Raji (cell line): ENCODE results near the gene CCDC138.

Experiments used
- POLR2A ChIP-seq: IDR thresholded peaks from 2 replicates; pipeline ENCODE4 v1.6.1; 2011; ENCODE audit warnings: low read depth, low read length, control low read depth; ENCODE audit not compliant: insufficient read depth

Gene CCDC138, protein sequence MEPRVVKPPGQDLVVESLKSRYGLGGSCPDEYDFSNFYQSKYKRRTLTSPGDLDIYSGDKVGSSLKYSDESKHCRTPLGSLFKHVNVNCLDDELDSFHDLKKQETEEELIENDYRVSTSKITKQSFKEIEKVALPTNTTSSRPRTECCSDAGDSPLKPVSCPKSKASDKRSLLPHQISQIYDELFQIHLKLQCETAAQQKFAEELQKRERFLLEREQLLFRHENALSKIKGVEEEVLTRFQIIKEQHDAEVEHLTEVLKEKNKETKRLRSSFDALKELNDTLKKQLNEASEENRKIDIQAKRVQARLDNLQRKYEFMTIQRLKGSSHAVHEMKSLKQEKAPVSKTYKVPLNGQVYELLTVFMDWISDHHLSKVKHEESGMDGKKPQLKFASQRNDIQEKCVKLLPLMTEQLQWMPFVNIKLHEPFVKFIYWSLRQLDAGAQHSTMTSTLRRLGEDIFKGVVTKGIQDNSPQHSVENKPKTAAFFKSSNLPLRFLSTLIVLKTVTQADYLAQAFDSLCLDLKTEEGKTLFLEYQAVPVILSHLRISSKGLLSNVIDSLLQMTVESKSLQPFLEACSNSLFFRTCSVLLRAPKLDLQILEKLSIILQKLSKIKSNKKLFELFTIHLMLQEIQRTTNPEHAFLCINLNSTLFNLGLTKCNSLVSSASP

GRCh38 chr2:108786354-108787215 is at the start of gene CCDC138:
TSS of gene CCDC138 (plus strand) at chr2:108786771. CDS start at chr2:108786823, 52 bp downstream.
- peak; percentile 92 for TF ChIP-seq POLR2A

- no peak for TF ChIP-seq POLR2A
Measured at GRCh38 chr2:108776475-108776874, 10.1 kb upstream of the CCDC138 start.

DNA sequence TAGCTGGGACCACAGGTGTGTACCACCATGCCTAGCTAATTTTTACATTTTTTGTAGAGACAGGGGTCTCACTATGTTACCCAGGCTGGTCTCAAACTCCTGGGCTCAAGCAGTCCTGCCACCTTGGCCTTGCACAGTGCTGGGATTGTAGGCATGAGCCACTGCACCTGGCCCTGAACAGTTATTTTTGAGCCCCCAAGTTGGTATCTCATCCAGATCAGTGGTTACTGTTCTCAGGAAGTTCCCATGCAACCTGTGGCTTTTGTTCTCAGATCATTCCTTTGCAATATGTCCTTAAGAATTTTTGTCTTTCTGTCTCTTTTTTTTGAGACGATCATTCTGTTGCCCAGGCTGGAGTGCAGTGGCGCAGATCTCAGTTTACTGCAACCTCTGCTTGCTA is 7.7 kb upstream of the CCDC138 start:
- TF ChIP-seq POLR2A, result no peak

GRCh38 chr2:108786008-108786353 is 590 bp upstream of the CCDC138 start:
- no peak for TF ChIP-seq POLR2A

DNA sequence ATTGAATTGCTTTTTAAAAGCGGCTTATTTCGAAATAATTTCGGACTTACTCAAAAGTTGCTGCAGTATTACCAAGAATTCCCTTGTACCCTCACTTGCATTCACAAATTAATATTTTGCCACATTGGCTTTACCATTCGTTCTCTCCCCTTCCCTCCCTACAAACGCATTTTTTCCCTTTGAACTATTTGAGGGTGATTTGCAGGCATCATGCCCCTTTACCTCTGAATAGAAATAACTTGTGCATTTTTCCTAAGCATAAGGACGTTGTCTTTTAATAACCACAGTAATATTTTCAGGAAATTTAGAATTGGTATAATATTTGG is 608 bp downstream of the CCDC138 start:
- TF ChIP-seq POLR2A, result no peak

DNA sequence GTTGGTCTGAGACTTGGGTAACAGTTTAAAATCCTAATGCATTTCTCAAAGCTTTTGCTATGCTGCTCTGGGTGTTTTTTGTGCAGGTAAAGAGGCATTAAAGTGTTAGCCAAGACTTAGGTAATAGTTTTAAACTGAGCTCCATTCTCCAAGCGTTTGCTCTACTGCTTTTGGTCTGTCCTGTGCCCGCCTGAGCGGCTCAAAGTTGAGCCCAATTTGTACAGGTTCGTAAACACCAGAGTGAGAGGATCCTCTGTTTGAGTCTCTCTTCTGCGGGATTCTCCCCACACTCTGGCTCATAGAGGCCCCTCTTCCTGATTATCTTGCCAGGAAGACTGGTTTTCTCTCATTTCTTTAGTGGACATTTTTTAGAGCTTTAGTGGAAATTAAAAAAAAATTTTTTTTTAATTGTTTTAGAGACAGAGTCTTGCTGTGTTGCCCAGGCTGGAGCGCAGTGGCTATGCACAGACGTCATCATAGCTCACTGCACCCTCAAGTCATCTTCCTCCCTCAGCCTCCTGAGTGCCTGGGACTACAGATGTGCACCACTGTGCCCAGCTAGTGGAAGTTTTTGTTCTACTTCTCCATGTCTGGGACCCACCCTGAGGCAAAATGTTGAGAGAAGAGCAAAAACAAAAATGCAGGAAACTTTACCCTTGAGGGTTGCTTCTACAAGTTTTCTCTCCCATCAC is 16.6 kb downstream of the CCDC138 start:
- TF ChIP-seq POLR2A, result no peak

DNA sequence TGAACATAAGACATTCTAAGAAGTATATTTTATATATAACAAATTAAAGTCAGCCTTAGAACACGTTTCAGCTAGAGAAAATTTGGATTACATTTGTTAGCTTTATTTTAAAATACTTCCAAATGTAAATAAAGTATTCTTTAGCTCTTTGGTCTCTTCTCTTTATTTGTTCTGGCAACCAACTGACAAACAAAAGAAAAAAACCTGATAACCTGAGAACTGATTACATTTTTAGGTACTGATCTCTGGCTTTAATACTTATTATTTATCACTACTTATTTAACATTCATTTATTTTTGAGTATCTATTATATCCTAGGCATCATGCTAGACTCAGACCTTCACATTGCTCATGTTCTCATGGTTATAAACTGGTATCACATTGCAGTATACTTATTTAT is 18.5 kb downstream of the CCDC138 start:
- no peak for TF ChIP-seq POLR2A

DNA sequence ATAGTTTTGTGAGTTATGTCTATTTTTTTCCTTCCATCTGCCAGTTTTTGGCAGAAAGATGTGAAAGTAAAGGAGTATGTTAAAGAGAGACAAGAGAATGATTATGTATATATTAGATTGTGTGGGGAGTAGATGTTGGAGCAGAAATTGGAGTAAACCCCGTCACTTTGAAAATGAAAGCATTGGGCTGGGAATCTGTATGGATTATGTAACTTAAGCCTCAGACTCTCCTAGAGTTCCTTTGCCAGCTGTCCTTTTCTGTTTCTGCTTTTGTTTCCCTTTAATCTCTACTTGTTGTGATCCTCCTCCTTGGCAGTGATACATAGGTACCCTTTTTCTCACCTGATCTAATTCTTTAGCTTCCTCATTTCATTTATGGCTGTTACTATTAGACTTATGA is 19.2 kb downstream of the CCDC138 start:
- TF ChIP-seq POLR2A, result no peak

DNA sequence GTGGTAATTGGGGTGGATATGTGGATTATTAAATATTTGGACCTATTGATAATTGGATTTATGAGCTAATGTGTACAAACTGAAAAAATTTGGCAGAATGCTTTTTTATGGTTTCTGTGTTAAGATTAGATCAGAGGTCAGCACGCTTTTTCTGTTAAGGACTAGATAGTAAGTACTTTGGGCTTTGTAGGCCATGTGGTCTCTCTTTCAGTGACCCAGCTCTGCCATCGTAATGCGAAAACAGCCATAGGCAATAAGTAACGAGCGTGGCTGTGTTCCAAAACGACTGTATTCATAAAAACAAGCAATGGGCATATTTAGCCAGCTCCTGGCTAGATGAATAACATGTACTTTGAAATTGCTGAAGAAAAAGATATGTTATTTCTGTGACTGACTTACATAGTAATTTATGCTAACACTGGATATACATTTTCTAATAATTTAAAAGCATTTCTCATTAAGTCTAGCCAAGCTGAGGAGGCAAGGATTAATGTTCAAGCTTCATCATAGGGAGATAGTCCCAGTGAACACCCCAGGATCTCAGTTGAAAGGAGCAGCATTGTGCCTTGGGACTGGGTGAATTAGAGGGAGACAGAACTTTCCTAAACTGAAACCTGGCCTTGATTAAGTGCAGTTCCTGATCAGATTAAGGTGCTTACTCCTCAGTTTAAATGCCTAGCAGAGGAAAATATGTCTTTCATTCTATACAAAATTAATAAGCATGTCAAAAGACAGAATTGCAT is 20.0 kb downstream of the CCDC138 start:
- no peak for TF ChIP-seq POLR2A

GRCh38 chr2:108809936-108810335 is 23.4 kb downstream of the CCDC138 start:
- no peak for TF ChIP-seq POLR2A

GRCh38 chr2:108810993-108811957 is 24.7 kb downstream of the CCDC138 start:
- no peak for TF ChIP-seq POLR2A

GRCh38 chr2:108813732-108814131 is 27.2 kb downstream of the CCDC138 start:
- TF ChIP-seq POLR2A, result no peak

GRCh38 chr2:108820482-108820881 is 33.9 kb downstream of the CCDC138 start:
- no peak for TF ChIP-seq POLR2A
